ENCODE measurements around the gene RPL11.
A peak's percentile ranks its signal among the peaks of the same experiment; 100 is the strongest.
"Not testable (repeated sequence)": the region's sequence is repeated elsewhere in the genome, so short reads cannot be mapped to it uniquely, and the experiment has no call there.

Gene RPL11

DNA sequence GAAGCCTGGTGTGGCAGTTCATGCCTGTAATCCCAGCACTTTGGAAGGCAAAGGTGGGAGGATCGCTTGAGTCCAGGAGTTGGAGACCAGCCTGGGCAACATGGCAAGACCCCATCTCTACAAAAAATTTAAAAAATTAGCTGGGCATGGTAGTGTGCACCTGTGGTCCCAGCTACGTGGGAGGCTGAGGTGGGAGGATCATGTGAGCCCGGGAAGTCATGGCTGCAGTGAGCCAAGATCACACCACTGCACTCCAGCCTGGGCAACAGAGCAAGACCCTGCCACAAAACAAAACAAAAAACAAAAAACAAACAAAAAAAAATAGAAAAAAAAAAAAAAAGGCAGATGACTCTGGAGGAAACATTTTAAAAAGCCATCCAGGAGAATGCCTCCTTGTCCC lies 3.9 kb upstream of the RPL11 start:
- not testable (repeated sequence) for H3K4me2 ChIP-seq (ENCODE audit: low read length); H3K23ac ChIP-seq (ENCODE audit: low read length); H2BK15ac ChIP-seq (replicated peaks; ENCODE audit: low read depth); H2BK5ac ChIP-seq (ENCODE audit: low read length); H3K36me3 ChIP-seq (ENCODE audit: control insufficient read depth, insufficient read depth, low read length); H3K4me3 ChIP-seq (ENCODE audit: low read length); H3K27ac ChIP-seq (ENCODE audit: low read depth, low read length); H4K5ac ChIP-seq (ENCODE audit: low read length); H3K4ac ChIP-seq (ENCODE audit: low read depth, low read length); DNase-seq; H3K27me3 ChIP-seq (ENCODE audit: insufficient read depth, low read length, poor library complexity); H3K4me1 ChIP-seq (ENCODE audit: control insufficient read depth, low read depth, low read length); H4K8ac ChIP-seq (ENCODE audit: low read depth, low read length); H3K79me1 ChIP-seq (ENCODE audit: low read length); H2BK120ac ChIP-seq (ENCODE audit: low read depth, low read length); H2AK5ac ChIP-seq (ENCODE audit: low read length); H3K18ac ChIP-seq (ENCODE audit: low read length); H3K9ac ChIP-seq (ENCODE audit: low read length); H3K56ac ChIP-seq (ENCODE audit: low read length)
- WGBS (ENCODE audit: extremely low coverage, insufficient coverage, low lambda C conversion rate) = no CpG with 5 or more reads among the region's 3 CpGs
- peaks cover 10% of the 10 kb centered on the region for H3K79me2 ChIP-seq (ENCODE audit: control insufficient read depth, insufficient read depth, low read length)

DNA sequence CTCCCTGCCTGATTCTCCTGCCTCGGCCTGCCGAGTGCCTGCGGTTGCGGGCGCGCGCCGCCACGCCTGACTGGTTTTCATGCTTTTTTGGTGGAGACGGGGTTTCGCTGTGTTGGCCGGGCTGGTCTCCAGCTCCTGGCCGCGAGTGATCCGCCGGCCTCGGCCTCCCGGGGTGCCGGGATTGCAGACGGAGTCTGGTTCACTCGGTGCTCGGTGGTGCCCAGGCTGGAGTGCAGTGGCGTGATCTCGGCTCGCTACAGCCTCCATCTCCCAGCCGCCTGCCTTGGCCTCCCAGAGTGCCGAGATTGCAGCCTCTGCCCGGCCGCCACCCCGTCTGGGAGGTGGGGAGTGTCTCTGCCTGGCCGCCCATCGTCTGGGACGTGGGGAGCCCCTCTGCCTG lies 3.3 kb upstream of the RPL11 start:
- not testable (repeated sequence) for H3K23ac ChIP-seq (ENCODE audit: low read length); H3K27ac ChIP-seq (ENCODE audit: low read depth, low read length); H2AK5ac ChIP-seq (ENCODE audit: low read length); H3K18ac ChIP-seq (ENCODE audit: low read length); H3K9ac ChIP-seq (ENCODE audit: low read length); H2BK5ac ChIP-seq (ENCODE audit: low read length); H3K56ac ChIP-seq (ENCODE audit: low read length); H3K27me3 ChIP-seq (ENCODE audit: insufficient read depth, low read length, poor library complexity); H2BK15ac ChIP-seq (replicated peaks; ENCODE audit: low read depth); H2BK120ac ChIP-seq (ENCODE audit: low read depth, low read length); DNase-seq; H3K4me1 ChIP-seq (ENCODE audit: control insufficient read depth, low read depth, low read length); H3K36me3 ChIP-seq (ENCODE audit: control insufficient read depth, insufficient read depth, low read length); H4K8ac ChIP-seq (ENCODE audit: low read depth, low read length); H3K4ac ChIP-seq (ENCODE audit: low read depth, low read length); H4K5ac ChIP-seq (ENCODE audit: low read length); H3K4me3 ChIP-seq (ENCODE audit: low read length); H3K4me2 ChIP-seq (ENCODE audit: low read length); H3K79me1 ChIP-seq (ENCODE audit: low read length)
- H3K79me2 ChIP-seq (ENCODE audit: control insufficient read depth, insufficient read depth, low read length) = peaks cover 16% of the 10 kb centered on the region
- WGBS (ENCODE audit: extremely low coverage, insufficient coverage, low lambda C conversion rate) = no CpG with 5 or more reads among the region's 33 CpGs

DNA sequence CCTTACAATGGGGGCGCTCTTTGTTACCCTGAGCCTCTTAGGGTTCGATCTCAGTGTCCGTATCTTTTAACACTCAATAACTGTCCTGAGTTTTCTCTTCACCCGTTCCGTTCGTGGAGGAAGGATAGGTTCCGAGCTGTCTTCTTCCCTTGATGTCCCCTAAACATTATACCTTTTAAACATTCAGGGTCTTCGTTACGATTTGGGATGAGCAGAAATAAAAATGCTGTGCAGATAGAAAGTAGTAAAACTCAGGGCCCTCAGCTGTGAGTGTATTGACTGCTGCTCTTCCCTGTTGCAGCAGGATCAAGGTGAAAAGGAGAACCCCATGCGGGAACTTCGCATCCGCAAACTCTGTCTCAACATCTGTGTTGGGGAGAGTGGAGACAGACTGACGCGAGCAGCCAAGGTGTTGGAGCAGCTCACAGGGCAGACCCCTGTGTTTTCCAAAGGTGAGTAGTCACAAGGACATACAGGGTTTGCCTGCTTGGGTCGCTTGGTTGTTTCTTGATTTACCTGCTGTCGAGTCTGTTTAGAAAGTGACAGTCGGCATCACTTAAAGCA lies 784 bp downstream of the RPL11 start:
- peak; percentile 28 for DNase-seq

DNA sequence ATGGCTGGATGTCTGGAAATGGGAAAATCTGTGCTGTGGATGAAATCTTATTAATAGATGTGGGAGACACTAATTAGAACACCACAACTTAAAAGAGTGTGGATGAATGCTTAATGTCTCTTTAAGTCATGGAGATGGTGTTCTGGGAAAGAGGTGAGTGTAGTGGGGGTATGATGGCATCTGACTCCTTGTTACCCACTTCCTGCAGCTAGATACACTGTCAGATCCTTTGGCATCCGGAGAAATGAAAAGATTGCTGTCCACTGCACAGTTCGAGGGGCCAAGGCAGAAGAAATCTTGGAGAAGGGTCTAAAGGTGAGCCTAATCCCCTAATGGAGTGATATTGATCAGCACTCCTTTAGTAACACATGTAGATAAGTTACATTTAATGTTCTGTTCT lies 2.0 kb downstream of the RPL11 start:
- Histone ChIP-seq H3K4me1 (ENCODE audit: control insufficient read depth, low read depth, low read length) (peaks cover 8% of the 10 kb centered on the region), H2BK120ac (ENCODE audit: low read depth, low read length) (no peak overlapping the region), H3K27me3 (ENCODE audit: insufficient read depth, low read length, poor library complexity) (no peaks in the 10 kb centered on the region), H3K56ac (ENCODE audit: low read length) (peak overlapping the region; percentile 56), H3K79me2 (ENCODE audit: control insufficient read depth, insufficient read depth, low read length) (peaks cover 62% of the 10 kb centered on the region), H3K27ac (ENCODE audit: low read depth, low read length) (no peak overlapping the region), H3K79me1 (ENCODE audit: low read length) (peaks cover 16% of the 10 kb centered on the region), H2BK15ac (replicated peaks; ENCODE audit: low read depth) (no peak overlapping the region), H3K9ac (ENCODE audit: low read length) (peak overlapping the region; percentile 79), H3K36me3 (ENCODE audit: control insufficient read depth, insufficient read depth, low read length) (peaks cover 22% of the 10 kb centered on the region), H3K4ac (ENCODE audit: low read depth, low read length) (no peak overlapping the region), H4K5ac (ENCODE audit: low read length) (no peak overlapping the region), H4K8ac (ENCODE audit: low read depth, low read length) (no peak overlapping the region), H3K18ac (ENCODE audit: low read length) (no peak overlapping the region), H2BK5ac (ENCODE audit: low read length) (no peak overlapping the region), H3K4me3 (ENCODE audit: low read length) (peak overlapping the region; percentile 5), H2AK5ac (ENCODE audit: low read length) (no peak overlapping the region), H3K4me2 (ENCODE audit: low read length) (peak overlapping the region; percentile 97), H3K23ac (ENCODE audit: low read length) (no peak overlapping the region)
- no peak for DNase-seq
- WGBS (ENCODE audit: extremely low coverage, insufficient coverage, low lambda C conversion rate) = no CpG with 5 or more reads among the region's 2 CpGs

More for the DNA sequence above, 784 bp downstream of the RPL11 start:
- Histone ChIP-seq H2BK120ac (ENCODE audit: low read depth, low read length) (peak overlapping the region; percentile 70), H2AK5ac (ENCODE audit: low read length) (no peak overlapping the region), H3K4me2 (ENCODE audit: low read length) (peak overlapping the region; percentile 97), H3K4me1 (ENCODE audit: control insufficient read depth, low read depth, low read length) (peaks cover 8% of the 10 kb centered on the region), H3K9ac (ENCODE audit: low read length) (peak overlapping the region; percentile 79), H3K36me3 (ENCODE audit: control insufficient read depth, insufficient read depth, low read length) (peaks cover 20% of the 10 kb centered on the region), H2BK5ac (ENCODE audit: low read length) (peak overlapping the region; percentile 31), H4K8ac (ENCODE audit: low read depth, low read length) (no peak overlapping the region), H3K27ac (ENCODE audit: low read depth, low read length) (no peak overlapping the region), H3K79me2 (ENCODE audit: control insufficient read depth, insufficient read depth, low read length) (peaks cover 53% of the 10 kb centered on the region), H3K56ac (ENCODE audit: low read length) (peak overlapping the region; percentile 79), H2BK15ac (replicated peaks; ENCODE audit: low read depth) (no peak overlapping the region), H3K18ac (ENCODE audit: low read length) (peak overlapping the region; percentile 19), H3K4me3 (ENCODE audit: low read length) (peak overlapping the region; percentile 69), H3K23ac (ENCODE audit: low read length) (no peak overlapping the region), H3K27me3 (ENCODE audit: insufficient read depth, low read length, poor library complexity) (no peaks in the 10 kb centered on the region), H3K79me1 (ENCODE audit: low read length) (peaks cover 14% of the 10 kb centered on the region), H4K5ac (ENCODE audit: low read length) (peak overlapping the region; percentile 8), H3K4ac (ENCODE audit: low read depth, low read length) (peak overlapping the region; percentile 93)
- no CpG with 5 or more reads among the region's 17 CpGs for WGBS (ENCODE audit: extremely low coverage, insufficient coverage, low lambda C conversion rate)

DNA sequence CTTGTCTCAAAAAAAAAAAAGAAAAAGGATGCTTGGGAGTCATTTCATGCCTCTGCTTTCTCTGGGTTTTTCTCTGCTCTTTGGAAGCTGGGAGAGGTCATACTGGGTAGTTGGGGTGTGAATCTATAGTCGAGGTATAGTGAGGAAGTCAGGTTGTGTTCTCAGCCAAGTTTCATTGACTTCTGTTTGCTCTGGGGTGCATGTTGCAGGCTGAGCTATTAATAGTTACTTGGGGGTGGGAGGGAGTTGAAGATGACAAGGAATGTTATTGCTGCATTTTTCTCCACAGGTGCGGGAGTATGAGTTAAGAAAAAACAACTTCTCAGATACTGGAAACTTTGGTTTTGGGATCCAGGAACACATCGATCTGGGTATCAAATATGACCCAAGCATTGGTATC lies 2.8 kb downstream of the RPL11 start:
- Histone ChIP-seq H3K27me3 (ENCODE audit: insufficient read depth, low read length, poor library complexity) (no peaks in the 10 kb centered on the region), H3K23ac (ENCODE audit: low read length) (no peak overlapping the region), H3K4me2 (ENCODE audit: low read length) (peak overlapping the region; percentile 22), H3K36me3 (ENCODE audit: control insufficient read depth, insufficient read depth, low read length) (peaks cover 25% of the 10 kb centered on the region), H2BK15ac (replicated peaks; ENCODE audit: low read depth) (no peak overlapping the region), H3K4ac (ENCODE audit: low read depth, low read length) (no peak overlapping the region), H3K79me1 (ENCODE audit: low read length) (peaks cover 20% of the 10 kb centered on the region), H2BK5ac (ENCODE audit: low read length) (no peak overlapping the region), H3K4me3 (ENCODE audit: low read length) (no peak overlapping the region), H3K4me1 (ENCODE audit: control insufficient read depth, low read depth, low read length) (peaks cover 8% of the 10 kb centered on the region), H3K79me2 (ENCODE audit: control insufficient read depth, insufficient read depth, low read length) (peaks cover 66% of the 10 kb centered on the region), H3K56ac (ENCODE audit: low read length) (peak overlapping the region; percentile 45), H3K18ac (ENCODE audit: low read length) (no peak overlapping the region), H4K5ac (ENCODE audit: low read length) (no peak overlapping the region), H2AK5ac (ENCODE audit: low read length) (no peak overlapping the region), H2BK120ac (ENCODE audit: low read depth, low read length) (no peak overlapping the region), H3K9ac (ENCODE audit: low read length) (peak overlapping the region; percentile 43), H4K8ac (ENCODE audit: low read depth, low read length) (no peak overlapping the region), H3K27ac (ENCODE audit: low read depth, low read length) (no peak overlapping the region)
- WGBS (ENCODE audit: extremely low coverage, insufficient coverage, low lambda C conversion rate) = no CpG with 5 or more reads among the region's 3 CpGs
- no peak for DNase-seq

DNA sequence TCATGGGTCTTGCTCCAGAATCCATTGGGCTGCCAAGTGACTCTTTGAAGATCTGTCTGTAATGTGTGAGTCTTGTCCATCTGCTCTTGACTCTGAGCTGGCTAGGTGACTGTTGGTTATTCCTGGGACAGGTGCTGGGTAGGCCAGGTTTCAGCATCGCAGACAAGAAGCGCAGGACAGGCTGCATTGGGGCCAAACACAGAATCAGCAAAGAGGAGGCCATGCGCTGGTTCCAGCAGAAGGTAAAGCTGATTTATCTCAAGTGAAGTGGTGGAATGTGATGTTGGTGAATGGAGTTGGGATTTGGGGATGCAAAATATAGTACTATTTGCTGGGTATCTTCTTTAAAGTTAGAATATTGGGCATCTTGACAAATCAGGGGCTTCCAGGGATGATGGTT lies 4.1 kb downstream of the RPL11 start:
- Histone ChIP-seq H3K23ac (ENCODE audit: low read length) (no peak overlapping the region), H3K18ac (ENCODE audit: low read length) (no peak overlapping the region), H3K9ac (ENCODE audit: low read length) (peak overlapping the region; percentile 8), H4K8ac (ENCODE audit: low read depth, low read length) (no peak overlapping the region), H3K4me3 (ENCODE audit: low read length) (no peak overlapping the region), H2BK120ac (ENCODE audit: low read depth, low read length) (no peak overlapping the region), H3K36me3 (ENCODE audit: control insufficient read depth, insufficient read depth, low read length) (peaks cover 33% of the 10 kb centered on the region), H3K56ac (ENCODE audit: low read length) (no peak overlapping the region), H4K5ac (ENCODE audit: low read length) (no peak overlapping the region), H3K4me1 (ENCODE audit: control insufficient read depth, low read depth, low read length) (peaks cover 8% of the 10 kb centered on the region), H3K79me1 (ENCODE audit: low read length) (peaks cover 26% of the 10 kb centered on the region), H3K27ac (ENCODE audit: low read depth, low read length) (no peak overlapping the region), H2AK5ac (ENCODE audit: low read length) (no peak overlapping the region), H3K4me2 (ENCODE audit: low read length) (peak overlapping the region; percentile 12), H3K79me2 (ENCODE audit: control insufficient read depth, insufficient read depth, low read length) (peaks cover 74% of the 10 kb centered on the region), H3K27me3 (ENCODE audit: insufficient read depth, low read length, poor library complexity) (no peaks in the 10 kb centered on the region), H2BK15ac (replicated peaks; ENCODE audit: low read depth) (no peak overlapping the region), H2BK5ac (ENCODE audit: low read length) (no peak overlapping the region), H3K4ac (ENCODE audit: low read depth, low read length) (no peak overlapping the region)
- DNase-seq = no peak
- no CpG with 5 or more reads among the region's 3 CpGs for whole genome bisulfite sequencing (ENCODE audit: extremely low coverage, insufficient coverage, low lambda C conversion rate)
